ENCODE measurements around the gene MYBBP1A. TPM values are rescaled to one million over a fixed set of nuclear protein-coding genes. Genes with fewer than 3 reads are reported as not detected.
A peak's percentile ranks its signal among the peaks of the same experiment; 100 is the strongest.

MYBBP1A gene
- total and polyA plus RNA-seq, 10 donors = 24.7 to 71.2 (median 51.5) TPM

DNA sequence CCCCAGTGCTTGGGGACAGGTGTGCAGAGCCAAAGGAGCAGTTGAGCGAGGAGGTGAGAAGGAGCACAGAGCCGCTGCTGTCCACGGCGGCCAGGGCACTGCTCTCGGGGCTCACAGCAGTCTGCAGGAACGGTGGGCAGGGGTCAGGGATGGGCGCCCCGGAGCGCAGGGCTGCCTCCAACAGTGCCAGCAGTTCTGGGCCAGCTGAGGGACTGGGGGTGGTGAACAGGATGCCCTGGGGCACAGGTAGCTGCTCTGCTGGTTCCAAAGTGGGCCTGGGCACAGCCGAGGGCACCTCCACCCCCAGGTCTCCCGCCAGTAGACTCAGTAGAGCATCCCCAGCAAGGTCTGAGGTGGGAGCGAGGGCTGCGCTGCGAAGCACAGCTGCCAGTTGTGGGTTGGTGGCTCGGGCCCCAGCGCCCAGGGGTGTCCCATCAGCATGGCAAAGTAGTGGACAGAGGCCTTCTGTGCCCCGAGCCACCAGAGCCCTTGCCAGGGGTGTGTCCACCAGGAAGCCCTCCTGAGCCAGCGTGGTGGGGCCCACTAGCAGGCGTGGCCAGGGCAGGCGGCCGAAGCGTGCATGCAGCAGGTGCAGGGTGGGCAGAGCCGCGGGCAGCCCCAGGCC lies 3.3 kb upstream of the MYBBP1A start:
- peaks cover 16 to 60% (median 38%) of the 10 kb centered on the region in 6 donors for H3K4me1 ChIP-seq
- intact Hi-C loops (cut with DNase I; ENCODE audit: low total_unique reads) = no loop called here
- H3K27me3 ChIP-seq (replicated peaks in 1 of 7) = no peaks in the 10 kb centered on the region
- DNase-seq = peak; percentile 66
- H3K4me3 ChIP-seq = no peak overlapping the region
- H3K27ac ChIP-seq = no peak overlapping the region
- TF ChIP-seq, protein P1, sequence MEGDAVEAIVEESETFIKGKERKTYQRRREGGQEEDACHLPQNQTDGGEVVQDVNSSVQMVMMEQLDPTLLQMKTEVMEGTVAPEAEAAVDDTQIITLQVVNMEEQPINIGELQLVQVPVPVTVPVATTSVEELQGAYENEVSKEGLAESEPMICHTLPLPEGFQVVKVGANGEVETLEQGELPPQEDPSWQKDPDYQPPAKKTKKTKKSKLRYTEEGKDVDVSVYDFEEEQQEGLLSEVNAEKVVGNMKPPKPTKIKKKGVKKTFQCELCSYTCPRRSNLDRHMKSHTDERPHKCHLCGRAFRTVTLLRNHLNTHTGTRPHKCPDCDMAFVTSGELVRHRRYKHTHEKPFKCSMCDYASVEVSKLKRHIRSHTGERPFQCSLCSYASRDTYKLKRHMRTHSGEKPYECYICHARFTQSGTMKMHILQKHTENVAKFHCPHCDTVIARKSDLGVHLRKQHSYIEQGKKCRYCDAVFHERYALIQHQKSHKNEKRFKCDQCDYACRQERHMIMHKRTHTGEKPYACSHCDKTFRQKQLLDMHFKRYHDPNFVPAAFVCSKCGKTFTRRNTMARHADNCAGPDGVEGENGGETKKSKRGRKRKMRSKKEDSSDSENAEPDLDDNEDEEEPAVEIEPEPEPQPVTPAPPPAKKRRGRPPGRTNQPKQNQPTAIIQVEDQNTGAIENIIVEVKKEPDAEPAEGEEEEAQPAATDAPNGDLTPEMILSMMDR (IDR thresholded peaks at IDR 0.05 in 8 of 11, conservative IDR thresholded peaks at IDR 0.05 in 3 of 11) = no peak
- no peak for TF ChIP-seq POLR2AphosphoS5 (IDR thresholded peaks at IDR 0.05)
- no peak for TF ChIP-seq POLR2A (IDR thresholded peaks at IDR 0.05)
- no peaks in the 10 kb centered on the region for H3K9me3 ChIP-seq
- WGBS, 5 donors = 93 to 100% (median 96%) methylated on average over 2 to 24 of the region's 24 CpGs
- peaks cover 0 to 7% (median 4%) of the 10 kb centered on the region in 6 donors for H3K36me3 ChIP-seq

DNA sequence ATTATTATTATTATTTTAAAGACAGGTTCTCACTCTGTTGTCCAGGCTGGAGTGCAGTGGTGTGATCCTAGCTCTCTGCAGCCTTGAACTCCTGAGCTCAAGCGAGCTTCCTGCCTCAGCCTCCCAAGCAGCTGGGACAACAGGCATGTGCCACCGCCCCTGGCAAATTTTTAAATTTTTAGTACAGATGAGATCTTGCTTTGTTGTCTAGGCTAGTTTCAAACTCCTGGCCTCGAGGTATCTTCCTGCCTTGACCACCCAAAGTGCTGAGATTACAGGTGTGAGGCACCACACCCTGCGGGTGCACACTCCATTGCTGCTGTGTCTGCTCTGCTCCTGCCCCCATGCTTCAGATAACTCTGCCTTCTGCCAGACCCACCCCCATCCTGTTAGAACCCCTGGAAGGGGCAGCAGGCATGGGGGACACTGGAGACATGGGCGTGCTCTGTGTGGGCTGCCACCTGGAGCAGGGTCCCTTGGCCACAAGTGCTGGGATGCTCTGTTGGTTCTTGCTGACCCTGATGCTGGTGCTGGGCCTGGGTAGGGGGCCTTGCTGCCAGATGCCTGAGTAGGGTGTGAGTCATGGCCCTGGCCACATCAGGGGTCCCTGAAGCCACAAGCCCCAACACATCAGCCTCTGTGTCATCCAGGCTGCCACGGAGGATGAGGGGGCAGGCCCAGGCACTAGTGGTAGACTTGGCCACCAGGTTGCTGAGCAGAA lies 2.6 kb upstream of the MYBBP1A start:
- H3K27me3 ChIP-seq (replicated peaks in 1 of 7) = no peaks in the 10 kb centered on the region
- no peak overlapping the region for H3K4me3 ChIP-seq
- H3K4me1 ChIP-seq = peaks cover 16 to 64% (median 40%) of the 10 kb centered on the region in 6 donors
- H3K9me3 ChIP-seq = no peaks in the 10 kb centered on the region
- no peak for TF ChIP-seq POLR2A (IDR thresholded peaks at IDR 0.05)
- TF ChIP-seq POLR2AphosphoS5 (IDR thresholded peaks at IDR 0.05) = no peak
- TF ChIP-seq, protein P1 (IDR thresholded peaks at IDR 0.05 in 8 of 11, conservative IDR thresholded peaks at IDR 0.05 in 3 of 11) = no peak
- peaks cover 0 to 14% (median 10%) of the 10 kb centered on the region in 6 donors for H3K36me3 ChIP-seq
- DNase-seq = peak; percentile 71
- intact Hi-C loops (cut with DNase I; ENCODE audit: low total_unique reads) = no loop called here
- no peak overlapping the region for H3K27ac ChIP-seq
- WGBS, 5 donors = 86 to 95% (median 89%) methylated on average over 5 to 6 of the region's 6 CpGs

DNA sequence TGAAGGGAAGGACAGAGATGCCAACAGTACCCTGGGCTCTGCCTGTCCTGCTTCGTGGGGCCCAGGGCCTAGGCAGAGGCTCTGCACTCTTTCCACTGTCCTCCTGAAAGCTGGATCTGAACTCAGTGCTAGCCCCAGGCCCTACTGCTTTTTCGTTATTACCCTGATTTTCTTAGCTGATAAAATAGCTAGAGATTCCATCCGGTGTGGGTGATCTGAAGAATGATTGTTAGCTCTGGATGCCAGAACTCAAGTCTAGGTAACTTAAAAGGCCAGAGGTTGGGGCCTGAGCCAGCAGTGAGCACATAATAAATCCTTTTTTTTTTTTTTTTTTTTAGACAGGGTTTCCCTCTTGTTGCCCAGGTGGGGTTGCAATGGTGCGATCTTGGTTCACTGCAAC lies 1.8 kb upstream of the MYBBP1A start:
- H3K9me3 ChIP-seq = no peaks in the 10 kb centered on the region
- TF ChIP-seq, protein P1 (IDR thresholded peaks at IDR 0.05 in 8 of 11, conservative IDR thresholded peaks at IDR 0.05 in 3 of 11) = no peak
- no peak for TF ChIP-seq POLR2AphosphoS5 (IDR thresholded peaks at IDR 0.05)
- TF ChIP-seq POLR2A (IDR thresholded peaks at IDR 0.05) = no peak
- peaks cover 12 to 56% (median 32%) of the 10 kb centered on the region in 6 donors for H3K4me1 ChIP-seq
- no peaks in the 10 kb centered on the region for H3K27me3 ChIP-seq (replicated peaks in 1 of 7)
- intact Hi-C loops (cut with DNase I; ENCODE audit: low total_unique reads) = no loop called here
- peaks cover 0 to 21% (median 17%) of the 10 kb centered on the region in 6 donors for H3K36me3 ChIP-seq
- no peak overlapping the region for H3K4me3 ChIP-seq
- no peak overlapping the region for H3K27ac ChIP-seq
- peak; percentile 16 for DNase-seq
- WGBS, 5 donors = 83 to 99% (median 90%) methylated on average over 4 of the region's 4 CpGs
